ENCODE results near the gene ATP12A.

The ATP12A gene

GRCh38 chr13:24693862-24694471 is 13.8 kb downstream of the ATP12A start:
- Histone ChIP-seq H3K36me3 (ENCODE audit: control insufficient read depth, low read depth, low read length) (no peaks in the 10 kb centered on the region), H3K27me3 (ENCODE audit: control insufficient read depth, insufficient read depth, low read length) (peaks cover 12% of the 10 kb centered on the region), H3K27ac (ENCODE audit: low read length) (no peak overlapping the region), H3K4me1 (ENCODE audit: control insufficient read depth, low read depth, low read length) (no peaks in the 10 kb centered on the region), H3K4me3 (ENCODE audit: low read length) (peak overlapping the region; percentile 6), H3K9me3 (ENCODE audit: control insufficient read depth, low read depth, low read length) (no peaks in the 10 kb centered on the region), H3K9ac (ENCODE audit: low read length) (no peak overlapping the region)

- Histone ChIP-seq H3K9ac (ENCODE audit: low read length) (no peak overlapping the region), H3K4me1 (ENCODE audit: control insufficient read depth, low read depth, low read length) (no peaks in the 10 kb centered on the region), H3K4me3 (ENCODE audit: low read length) (no peak overlapping the region), H3K9me3 (ENCODE audit: control insufficient read depth, low read depth, low read length) (no peaks in the 10 kb centered on the region), H3K27ac (ENCODE audit: low read length) (no peak overlapping the region), H3K27me3 (ENCODE audit: control insufficient read depth, insufficient read depth, low read length) (peaks cover 12% of the 10 kb centered on the region), H3K36me3 (ENCODE audit: control insufficient read depth, low read depth, low read length) (no peaks in the 10 kb centered on the region)
Observed at GRCh38 chr13:24694907-24695306, 14.7 kb downstream of the ATP12A start.

- Histone ChIP-seq H3K4me1 (ENCODE audit: control insufficient read depth, low read depth, low read length) (no peaks in the 10 kb centered on the region), H3K27me3 (ENCODE audit: control insufficient read depth, insufficient read depth, low read length) (peaks cover 3% of the 10 kb centered on the region), H3K9ac (ENCODE audit: low read length) (no peak overlapping the region), H3K9me3 (ENCODE audit: control insufficient read depth, low read depth, low read length) (no peaks in the 10 kb centered on the region), H3K27ac (ENCODE audit: low read length) (no peak overlapping the region), H3K36me3 (ENCODE audit: control insufficient read depth, low read depth, low read length) (no peaks in the 10 kb centered on the region), H3K4me3 (ENCODE audit: low read length) (no peak overlapping the region)
Observed at GRCh38 chr13:24698686-24699085, 18.5 kb downstream of the ATP12A start.

GRCh38 chr13:24699541-24699940 is 19.3 kb downstream of the ATP12A start:
- Histone ChIP-seq H3K27ac (ENCODE audit: low read length) (no peak overlapping the region), H3K9me3 (ENCODE audit: control insufficient read depth, low read depth, low read length) (no peaks in the 10 kb centered on the region), H3K9ac (ENCODE audit: low read length) (no peak overlapping the region), H3K27me3 (ENCODE audit: control insufficient read depth, insufficient read depth, low read length) (no peaks in the 10 kb centered on the region), H3K36me3 (ENCODE audit: control insufficient read depth, low read depth, low read length) (no peaks in the 10 kb centered on the region), H3K4me1 (ENCODE audit: control insufficient read depth, low read depth, low read length) (no peaks in the 10 kb centered on the region), H3K4me3 (ENCODE audit: low read length) (no peak overlapping the region)

- no peaks in the 10 kb centered on the region for H3K36me3 ChIP-seq (ENCODE audit: control insufficient read depth, low read depth, low read length)
- no peaks in the 10 kb centered on the region for H3K9me3 ChIP-seq (ENCODE audit: control insufficient read depth, low read depth, low read length)
- no peaks in the 10 kb centered on the region for H3K27me3 ChIP-seq (ENCODE audit: control insufficient read depth, insufficient read depth, low read length)
- no peak overlapping the region for H3K27ac ChIP-seq (ENCODE audit: low read length)
- H3K4me3 ChIP-seq (ENCODE audit: low read length): no peak overlapping the region
- no peaks in the 10 kb centered on the region for H3K4me1 ChIP-seq (ENCODE audit: control insufficient read depth, low read depth, low read length)
- H3K9ac ChIP-seq (ENCODE audit: low read length): no peak overlapping the region
Observed at GRCh38 chr13:24700539-24700938, 20.3 kb downstream of the ATP12A start.

GRCh38 chr13:24706886-24707585 is 26.8 kb downstream of the ATP12A start:
- Histone ChIP-seq H3K4me1 (ENCODE audit: control insufficient read depth, low read depth, low read length) (no peaks in the 10 kb centered on the region), H3K4me3 (ENCODE audit: low read length) (no peak overlapping the region), H3K27me3 (ENCODE audit: control insufficient read depth, insufficient read depth, low read length) (no peaks in the 10 kb centered on the region), H3K36me3 (ENCODE audit: control insufficient read depth, low read depth, low read length) (no peaks in the 10 kb centered on the region), H3K27ac (ENCODE audit: low read length) (no peak overlapping the region), H3K9me3 (ENCODE audit: control insufficient read depth, low read depth, low read length) (no peaks in the 10 kb centered on the region), H3K9ac (ENCODE audit: low read length) (no peak overlapping the region)

GRCh38 chr13:24709186-24709913 is 29.1 kb downstream of the ATP12A start:
- Histone ChIP-seq H3K9ac (ENCODE audit: low read length) (no peak overlapping the region), H3K9me3 (ENCODE audit: control insufficient read depth, low read depth, low read length) (no peaks in the 10 kb centered on the region), H3K27ac (ENCODE audit: low read length) (no peak overlapping the region), H3K36me3 (ENCODE audit: control insufficient read depth, low read depth, low read length) (no peaks in the 10 kb centered on the region), H3K4me3 (ENCODE audit: low read length) (no peak overlapping the region), H3K27me3 (ENCODE audit: control insufficient read depth, insufficient read depth, low read length) (no peaks in the 10 kb centered on the region), H3K4me1 (ENCODE audit: control insufficient read depth, low read depth, low read length) (no peaks in the 10 kb centered on the region)

GRCh38 chr13:24713022-24713421 is 32.8 kb downstream of the ATP12A start:
- Histone ChIP-seq H3K4me3 (ENCODE audit: low read length) (no peak overlapping the region), H3K9ac (ENCODE audit: low read length) (no peak overlapping the region), H3K27ac (ENCODE audit: low read length) (no peak overlapping the region), H3K4me1 (ENCODE audit: control insufficient read depth, low read depth, low read length) (peaks cover 12% of the 10 kb centered on the region), H3K36me3 (ENCODE audit: control insufficient read depth, low read depth, low read length) (no peaks in the 10 kb centered on the region), H3K9me3 (ENCODE audit: control insufficient read depth, low read depth, low read length) (no peaks in the 10 kb centered on the region), H3K27me3 (ENCODE audit: control insufficient read depth, insufficient read depth, low read length) (no peaks in the 10 kb centered on the region)

GRCh38 chr13:24716011-24716410 is 35.8 kb downstream of the ATP12A start:
- no peaks in the 10 kb centered on the region for H3K27me3 ChIP-seq (ENCODE audit: control insufficient read depth, insufficient read depth, low read length)
- H3K9me3 ChIP-seq (ENCODE audit: control insufficient read depth, low read depth, low read length): no peaks in the 10 kb centered on the region
- no peaks in the 10 kb centered on the region for H3K36me3 ChIP-seq (ENCODE audit: control insufficient read depth, low read depth, low read length)
- peak overlapping the region; percentile 11 for H3K4me3 ChIP-seq (ENCODE audit: low read length)
- no peak overlapping the region for H3K27ac ChIP-seq (ENCODE audit: low read length)
- H3K4me1 ChIP-seq (ENCODE audit: control insufficient read depth, low read depth, low read length): peaks cover 12% of the 10 kb centered on the region
- no peak overlapping the region for H3K9ac ChIP-seq (ENCODE audit: low read length)

- Histone ChIP-seq H3K9me3 (ENCODE audit: control insufficient read depth, low read depth, low read length) (no peaks in the 10 kb centered on the region), H3K9ac (ENCODE audit: low read length) (no peak overlapping the region), H3K4me3 (ENCODE audit: low read length) (peak overlapping the region; percentile 11), H3K27ac (ENCODE audit: low read length) (no peak overlapping the region), H3K4me1 (ENCODE audit: control insufficient read depth, low read depth, low read length) (peaks cover 12% of the 10 kb centered on the region), H3K36me3 (ENCODE audit: control insufficient read depth, low read depth, low read length) (no peaks in the 10 kb centered on the region), H3K27me3 (ENCODE audit: control insufficient read depth, insufficient read depth, low read length) (no peaks in the 10 kb centered on the region)
Observed at GRCh38 chr13:24716446-24716845, 36.2 kb downstream of the ATP12A start.

GRCh38 chr13:24717217-24717616 is 37.0 kb downstream of the ATP12A start:
- H3K36me3 ChIP-seq (ENCODE audit: control insufficient read depth, low read depth, low read length): no peaks in the 10 kb centered on the region
- no peaks in the 10 kb centered on the region for H3K27me3 ChIP-seq (ENCODE audit: control insufficient read depth, insufficient read depth, low read length)
- H3K4me3 ChIP-seq (ENCODE audit: low read length): no peak overlapping the region
- H3K4me1 ChIP-seq (ENCODE audit: control insufficient read depth, low read depth, low read length): peaks cover 12% of the 10 kb centered on the region
- no peak overlapping the region for H3K9ac ChIP-seq (ENCODE audit: low read length)
- no peaks in the 10 kb centered on the region for H3K9me3 ChIP-seq (ENCODE audit: control insufficient read depth, low read depth, low read length)
- no peak overlapping the region for H3K27ac ChIP-seq (ENCODE audit: low read length)
